Measurements from ENCODE around the gene SCP2D1.
"Not testable (repeated sequence)": the region's sequence is repeated elsewhere in the genome, so short reads cannot be mapped to it uniquely, and the experiment has no call there.

SCP2D1 gene

DNA sequence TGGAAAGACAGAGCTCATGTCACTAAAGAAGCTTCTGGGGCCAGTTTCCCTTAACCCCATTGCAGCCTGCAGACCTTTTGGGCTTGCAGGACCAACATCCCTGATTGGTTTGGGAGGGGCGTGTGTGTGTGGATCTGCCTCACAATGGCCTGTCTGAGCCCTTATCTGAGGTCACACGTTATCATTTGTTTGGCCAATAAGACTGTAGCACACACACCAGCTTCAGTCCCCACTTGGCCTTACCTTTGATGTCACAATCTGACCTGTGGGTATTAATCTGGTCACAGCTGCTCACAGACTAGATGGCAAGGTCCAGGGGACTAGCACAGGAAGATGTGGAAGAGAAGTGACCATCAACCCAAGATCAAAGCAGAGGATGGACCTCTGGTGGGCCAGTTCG, at the start of gene SCP2D1:
TSS of gene SCP2D1 (plus strand) at position 301 of the 400 bp plus-strand sequence. CDS start at position 334, 33 bp downstream.
- DNase-seq: no peak

DNA sequence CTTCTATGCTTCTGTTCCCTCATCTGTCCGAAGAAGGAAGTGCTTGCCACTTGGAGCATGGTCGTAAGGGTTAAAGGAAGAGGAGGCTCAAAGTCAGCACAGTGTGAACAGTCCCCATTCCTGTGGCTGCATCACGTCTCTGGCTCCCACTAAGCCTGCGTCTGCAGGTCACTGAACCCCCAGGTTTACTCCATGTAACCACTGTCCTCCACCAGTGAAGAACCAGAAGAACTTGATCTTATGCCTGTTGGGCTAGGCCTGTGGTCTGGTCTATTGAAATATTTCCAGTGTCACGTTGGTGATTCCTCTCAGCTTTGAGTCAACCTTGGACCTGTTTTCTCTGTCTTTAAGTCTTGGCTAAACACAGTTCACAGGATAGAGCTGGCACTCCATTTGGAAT, 45.9 kb upstream of the SCP2D1 start:
- no peak for DNase-seq

DNA sequence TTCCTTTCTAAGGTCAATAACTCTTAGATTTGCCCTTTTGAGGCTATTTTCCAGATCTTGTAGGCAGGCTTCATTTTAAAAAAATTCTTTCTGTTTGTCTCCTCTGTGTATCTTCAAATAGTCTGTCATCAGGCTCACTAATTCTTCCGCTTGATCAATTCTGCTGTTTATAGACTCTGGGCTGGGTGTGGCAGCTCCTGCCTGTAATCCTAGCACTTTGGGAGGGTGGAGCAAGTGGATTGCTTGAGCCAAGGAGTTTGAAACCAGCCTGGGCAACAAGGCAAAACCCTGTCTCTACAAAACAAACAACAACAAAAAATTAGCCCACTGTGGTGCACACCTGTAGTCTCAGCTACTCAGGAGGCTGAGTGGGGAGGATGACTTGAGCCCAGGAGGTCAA, 40.0 kb upstream of the SCP2D1 start:
- DNase-seq: no peak

DNA sequence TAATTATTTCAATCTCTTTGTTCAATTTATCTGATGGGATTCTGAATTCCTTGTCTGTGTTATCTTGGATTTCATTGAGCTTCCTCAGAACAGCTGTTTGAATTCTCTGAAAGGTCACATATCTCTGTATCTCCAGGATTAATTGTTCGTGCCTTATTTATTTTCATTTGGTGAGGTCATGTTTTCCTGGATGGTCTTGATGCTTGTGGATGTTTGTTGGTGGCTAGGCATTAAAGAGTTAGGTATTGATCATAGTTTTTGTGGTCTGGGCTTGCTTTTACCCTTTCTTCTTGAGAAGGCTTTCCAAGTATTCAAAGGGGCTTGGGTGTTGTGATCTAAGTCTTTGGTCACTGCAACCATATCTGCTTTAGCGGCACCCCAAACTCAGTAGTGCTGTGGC, 39.4 kb upstream of the SCP2D1 start:
- DNase-seq: no peak

DNA sequence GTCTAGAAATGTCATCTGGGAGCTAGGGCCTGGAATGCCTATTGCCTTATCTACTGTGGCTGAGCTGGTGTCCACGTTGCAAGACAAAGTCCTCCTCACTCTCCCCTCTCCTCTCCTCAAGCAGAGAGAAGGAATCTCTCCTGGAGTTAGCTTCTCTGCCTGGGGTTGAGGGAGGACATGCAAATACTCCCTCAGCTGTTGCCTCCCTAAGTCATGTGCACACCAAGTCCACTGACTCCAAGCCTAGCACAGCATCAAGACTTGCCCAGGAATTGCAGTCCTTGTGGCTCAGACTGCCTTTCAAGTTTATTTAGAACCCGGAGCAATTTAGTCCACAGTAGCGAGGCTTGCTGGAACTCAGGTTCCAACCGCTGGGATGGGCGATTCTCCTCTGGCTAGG, 38.0 kb upstream of the SCP2D1 start:
- DNase-seq: no peak

DNA sequence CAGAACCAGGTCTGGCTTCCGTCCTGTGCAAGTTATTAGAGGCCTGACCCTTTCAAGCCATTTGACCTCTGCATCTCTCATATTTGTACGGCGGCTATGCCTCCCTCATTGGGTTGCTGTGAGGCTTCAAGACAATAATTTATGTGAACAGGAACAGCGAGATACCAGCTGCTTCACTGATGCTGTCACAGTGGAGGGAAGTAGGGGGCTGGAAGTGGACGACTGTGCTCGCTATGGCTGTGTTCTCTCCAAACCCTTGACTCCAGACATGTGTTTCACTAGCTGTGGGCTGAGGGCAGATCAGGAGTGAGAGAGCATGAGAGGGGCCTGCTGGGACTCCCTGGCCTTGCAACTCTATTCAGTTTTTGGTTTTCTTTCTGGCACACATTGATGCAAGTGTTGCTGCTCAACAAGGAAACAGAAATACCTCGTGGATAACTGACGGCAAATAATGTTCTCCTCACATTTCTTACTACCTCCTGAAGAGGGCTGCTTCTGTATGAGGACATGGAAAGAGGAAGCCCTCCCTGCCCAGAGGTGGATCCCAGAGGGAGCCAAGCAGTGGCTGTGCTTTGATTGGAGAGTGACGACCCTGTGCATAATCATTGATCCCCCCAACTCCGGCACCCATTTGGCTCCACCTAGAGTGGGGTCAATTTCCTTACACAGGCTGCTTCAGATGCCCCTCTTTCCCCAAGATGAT, 34.7 kb upstream of the SCP2D1 start:
- DNase-seq: no peak

DNA sequence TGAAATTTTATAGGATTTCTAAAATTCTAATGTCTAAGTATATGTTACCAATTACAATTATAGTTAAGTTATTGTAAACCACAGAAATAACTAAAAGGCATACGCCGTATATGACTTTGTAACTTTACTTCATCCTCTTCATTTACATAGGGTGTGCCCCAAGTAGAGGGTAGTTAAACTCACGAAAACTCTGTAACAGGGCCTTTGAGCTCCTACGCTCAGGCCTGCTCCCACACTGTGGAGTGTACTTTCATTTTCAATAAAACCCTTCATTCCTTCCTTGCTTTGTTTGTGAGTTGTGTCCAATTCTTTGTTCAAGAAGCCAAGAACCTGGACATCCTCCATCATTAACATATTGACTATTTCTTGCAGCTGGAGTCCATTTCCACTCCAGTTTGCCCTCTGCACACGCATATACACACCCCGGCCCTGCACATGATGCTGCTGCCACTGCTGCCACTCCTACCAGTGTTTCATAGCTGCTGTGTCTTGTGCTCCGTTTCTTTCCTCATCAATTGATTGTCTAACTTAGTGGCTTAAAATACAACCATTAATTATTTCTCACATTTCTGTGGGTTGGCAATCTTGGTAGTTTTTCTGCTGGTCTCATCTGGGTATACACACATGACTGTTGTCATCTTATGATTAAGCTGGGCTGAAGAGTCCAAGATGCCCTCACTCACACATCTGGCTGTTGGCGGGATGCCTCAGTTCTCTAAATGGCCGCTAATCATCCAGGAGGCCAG, 33.0 kb upstream of the SCP2D1 start:
- DNase-seq: no peak

DNA sequence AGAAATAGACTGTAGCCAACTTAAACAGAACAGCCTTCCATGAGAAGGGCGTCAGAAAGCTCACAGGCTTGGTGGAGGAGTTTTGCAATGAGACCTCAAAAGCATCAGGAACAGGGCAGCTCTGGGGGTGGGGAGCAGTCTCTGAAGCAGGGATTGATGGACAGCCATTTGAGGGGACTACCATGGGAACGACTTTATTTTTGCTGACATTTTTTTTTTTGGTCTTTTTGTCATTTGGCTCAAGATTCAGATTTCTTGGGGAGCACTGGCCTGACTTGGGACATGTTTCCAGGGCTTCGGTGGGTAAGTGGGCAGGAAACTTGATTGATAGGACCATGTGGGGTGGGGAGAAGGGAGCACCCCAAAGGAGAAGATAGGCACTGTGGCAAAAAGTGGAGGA, 32.1 kb upstream of the SCP2D1 start:
- DNase-seq: no peak

DNA sequence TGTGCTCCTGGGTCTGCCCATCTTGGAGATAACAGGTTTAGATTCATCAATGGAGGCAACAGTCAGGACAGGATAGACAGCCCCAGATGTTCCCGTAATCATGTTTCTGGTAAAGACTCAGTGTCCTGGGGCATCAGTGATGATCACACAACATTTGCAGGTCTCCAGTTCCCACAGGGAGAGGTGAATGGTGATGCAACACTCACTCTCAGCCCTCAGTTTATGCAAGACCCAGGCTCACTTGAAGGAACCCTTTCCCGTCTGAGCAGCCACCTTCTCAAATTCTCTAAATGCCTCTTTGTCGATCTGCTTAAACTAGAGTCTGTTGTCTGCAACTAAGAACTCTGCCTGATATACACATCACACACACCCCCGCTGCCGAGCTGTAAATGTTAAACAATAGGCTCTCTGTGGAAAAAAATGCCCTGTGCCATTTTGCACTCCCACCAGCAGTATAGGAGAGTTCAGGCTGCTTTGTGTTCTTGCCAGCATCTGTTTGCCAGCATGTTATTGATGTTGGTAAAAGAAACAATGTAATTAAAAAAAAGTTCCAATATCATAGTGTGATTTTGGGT, 30.1 kb upstream of the SCP2D1 start:
- DNase-seq: no peak

DNA sequence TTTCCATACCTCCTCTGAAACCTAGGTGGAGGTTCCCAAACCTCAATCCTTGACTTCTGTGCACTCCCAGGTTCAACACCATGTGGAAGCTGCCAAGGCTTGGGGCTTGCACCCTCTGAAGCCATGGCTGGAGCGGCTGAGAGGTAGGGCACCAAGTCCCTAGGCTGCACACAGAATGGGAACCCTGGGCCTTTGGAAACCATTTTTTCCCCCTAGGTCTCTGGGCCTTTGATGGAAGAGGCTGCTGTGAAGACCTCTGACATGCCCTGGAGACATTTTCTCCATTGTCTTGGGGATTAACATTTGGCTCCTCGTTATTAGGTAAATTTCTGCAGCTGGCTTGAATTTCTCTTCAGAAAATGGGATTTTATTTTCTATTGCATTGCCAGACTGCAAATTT, 26.5 kb upstream of the SCP2D1 start:
- not testable (repeated sequence) for DNase-seq

DNA sequence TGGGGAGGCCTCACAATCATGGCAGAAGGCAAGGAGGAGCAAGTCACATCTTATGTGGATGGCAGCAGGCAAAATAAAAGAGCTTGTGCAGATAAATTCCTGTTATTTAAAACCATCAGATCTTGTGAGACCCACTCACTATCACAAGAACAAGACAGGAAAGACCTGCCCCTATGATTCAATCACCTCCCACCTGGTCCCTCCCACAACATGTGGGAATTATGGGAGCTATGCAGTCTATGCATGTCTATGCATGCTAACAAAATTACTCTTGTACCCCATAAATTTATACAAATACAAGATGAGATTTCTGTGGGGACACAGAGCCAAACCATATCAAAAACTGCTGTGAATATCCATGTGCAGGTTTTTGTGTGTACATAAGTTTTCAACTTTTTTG, 25.6 kb upstream of the SCP2D1 start:
- no peak for DNase-seq

DNA sequence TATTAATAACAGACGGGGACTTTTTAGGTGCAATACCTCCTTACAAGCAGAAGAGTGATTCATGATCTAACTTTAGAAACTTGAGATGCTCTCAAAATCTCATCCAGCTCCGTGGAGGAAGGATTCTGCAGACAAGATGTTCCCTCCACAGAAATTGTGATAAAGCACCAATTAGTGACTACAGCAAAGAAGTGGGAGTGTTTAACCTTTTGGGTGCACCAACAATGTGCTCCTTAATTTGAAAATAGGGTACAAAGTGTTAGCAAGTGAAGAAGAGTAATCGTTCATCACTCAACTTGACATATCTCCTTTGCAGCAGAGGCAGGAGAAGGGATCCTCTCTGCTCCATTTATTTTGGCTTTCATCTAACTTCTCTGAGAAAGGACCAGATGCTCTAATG, 22.8 kb upstream of the SCP2D1 start:
- DNase-seq: no peak

DNA sequence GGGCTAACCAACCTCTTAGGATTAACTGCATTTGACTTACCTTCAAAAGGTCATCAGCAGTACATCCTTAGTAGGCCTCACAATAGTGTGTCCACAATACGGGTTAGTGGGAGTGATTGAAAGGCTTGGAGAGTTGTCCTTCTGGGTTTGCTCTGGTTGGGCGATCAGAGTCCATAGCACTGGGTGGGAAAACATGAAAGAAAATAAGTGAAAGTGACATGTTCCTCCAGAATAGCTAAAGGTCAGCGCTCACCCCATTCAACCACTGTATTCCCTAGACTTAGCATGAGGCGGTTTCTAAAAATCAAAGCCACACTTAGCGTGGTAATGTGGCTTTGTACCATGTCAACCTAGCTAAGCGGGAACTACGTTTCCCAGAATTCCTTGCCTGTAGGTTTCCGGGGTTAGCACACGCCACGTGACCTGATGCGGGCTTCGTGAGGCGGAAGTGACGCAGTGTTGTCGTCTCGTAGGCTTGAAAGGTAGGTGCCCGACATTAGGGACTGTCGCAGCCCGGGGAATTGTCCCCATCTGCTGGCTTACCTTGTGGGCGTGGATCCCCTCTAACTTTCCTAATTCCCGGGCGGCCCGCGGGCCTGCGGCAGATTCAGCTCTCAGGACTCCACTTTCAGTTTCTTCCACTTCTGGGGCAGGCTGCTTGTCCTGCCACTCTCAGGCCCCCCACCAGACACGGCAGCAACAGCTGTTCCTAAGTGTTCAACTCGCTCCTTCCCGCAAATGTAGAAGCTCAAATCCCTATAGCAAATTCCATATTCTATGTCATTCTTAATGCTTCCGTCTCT, 19.8 kb upstream of the SCP2D1 start:
- peak; percentile 27 to 57 for DNase-seq

DNA sequence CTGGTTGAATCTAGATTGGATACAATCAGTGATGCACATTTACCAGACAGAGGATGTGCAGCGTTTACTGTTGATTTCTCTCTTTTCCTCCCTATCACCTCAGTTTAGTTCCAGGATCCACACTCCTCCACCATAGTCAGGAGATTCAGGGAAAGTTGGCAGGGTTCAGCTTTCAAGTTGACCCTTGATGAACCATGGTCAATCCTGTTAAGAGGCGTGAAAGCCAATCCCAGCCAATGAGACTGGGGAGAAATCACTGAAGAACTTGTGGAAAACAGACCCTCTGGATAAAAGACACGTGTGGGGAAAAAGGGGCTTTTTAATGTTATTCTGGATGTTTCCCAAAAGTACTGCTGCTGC, 19.2 kb upstream of the SCP2D1 start:
- no peak for DNase-seq

DNA sequence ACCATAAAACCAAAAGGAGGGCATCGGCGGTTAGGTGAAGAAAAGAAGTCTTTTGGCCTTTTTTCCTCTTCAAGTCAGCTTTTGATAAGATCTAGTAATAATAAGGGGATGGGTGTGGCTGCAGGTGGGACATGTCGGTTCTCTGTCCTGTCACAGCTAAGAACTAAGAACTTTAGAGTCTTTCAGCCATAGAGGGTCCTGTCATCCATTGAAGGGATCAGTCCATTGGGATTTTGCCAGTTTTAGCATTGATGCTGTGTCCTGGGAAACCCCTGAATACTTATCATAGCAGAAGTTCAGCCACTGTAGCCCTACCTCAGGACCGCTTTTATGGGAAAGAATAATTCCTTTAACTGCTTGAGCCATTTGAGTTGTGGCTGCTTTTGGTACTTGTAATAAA, 18.2 kb upstream of the SCP2D1 start:
- no peak for DNase-seq

DNA sequence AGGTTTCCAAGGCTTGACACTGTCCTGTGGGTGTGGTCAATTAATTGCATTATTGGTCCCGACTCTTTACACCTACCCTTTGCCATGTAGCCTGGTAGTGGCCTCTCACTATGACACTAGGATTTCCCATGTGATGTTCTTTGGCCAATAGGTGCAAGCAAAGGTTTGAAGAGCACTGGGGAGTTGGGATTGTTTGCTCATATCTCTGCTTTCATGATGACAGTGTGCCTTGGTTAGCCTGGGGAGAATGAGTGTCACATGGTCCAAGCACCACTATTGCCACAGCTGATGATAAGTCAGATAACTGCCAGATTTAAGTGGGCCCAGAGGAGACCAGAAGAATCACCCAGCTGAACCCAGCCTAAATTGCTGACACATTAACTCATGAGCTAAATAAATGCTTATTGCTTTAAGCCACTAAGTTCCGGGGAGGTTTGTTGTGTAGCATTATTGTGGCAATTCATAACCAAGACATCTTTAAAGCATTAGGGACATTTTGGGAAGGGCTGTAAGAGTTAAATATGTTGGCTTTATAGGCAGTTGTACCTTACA, 17.2 kb upstream of the SCP2D1 start:
- DNase-seq: no peak

DNA sequence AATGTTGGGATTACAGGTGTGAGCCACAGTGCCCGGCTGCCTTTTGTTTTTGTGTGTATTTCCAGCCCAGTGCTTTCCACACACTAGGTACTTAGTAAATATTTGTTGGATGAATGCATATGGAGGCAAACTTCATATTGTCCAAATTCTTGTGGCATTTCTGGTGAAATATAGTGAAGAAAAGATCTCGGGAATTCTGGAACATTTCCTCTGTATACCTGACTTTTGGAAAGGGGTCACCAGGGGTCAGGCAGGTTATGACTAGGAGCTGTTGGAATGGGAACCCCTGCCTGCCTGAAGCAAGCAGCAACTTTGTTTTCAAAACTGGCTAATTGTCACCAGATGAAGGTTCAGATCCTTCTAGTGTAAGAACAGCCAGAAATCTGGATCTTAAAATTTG, 12.1 kb upstream of the SCP2D1 start:
- DNase-seq: no peak

DNA sequence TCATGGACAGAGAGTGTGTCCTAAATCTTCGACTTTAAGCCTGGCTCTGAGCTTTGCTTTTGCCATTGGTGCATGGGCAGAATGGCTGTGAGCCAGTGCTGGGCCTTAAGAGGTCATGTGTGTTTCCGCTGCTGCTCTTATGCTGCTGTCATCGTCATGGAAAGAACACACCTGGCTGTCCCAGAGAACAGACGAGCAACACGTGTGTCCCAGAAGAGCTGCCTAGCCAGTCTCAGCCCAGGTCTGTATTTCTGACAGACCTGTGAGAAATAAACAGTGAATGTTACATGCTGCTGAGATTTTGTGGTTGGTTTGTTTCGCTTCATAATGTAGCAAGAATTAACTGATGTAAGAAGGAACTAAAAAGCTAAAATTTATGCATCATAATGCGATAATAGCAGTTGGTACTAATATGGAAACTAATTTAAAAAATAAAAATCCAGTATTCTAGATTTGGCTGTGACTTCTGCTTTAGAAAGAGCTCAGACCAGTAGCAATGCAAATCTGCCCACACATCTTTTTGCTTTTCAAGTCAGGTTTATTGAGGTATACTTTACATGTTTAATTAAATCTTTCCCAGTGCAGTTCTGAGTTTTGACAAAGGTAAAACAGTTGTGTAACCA, 11.5 kb upstream of the SCP2D1 start:
- DNase-seq: no peak

DNA sequence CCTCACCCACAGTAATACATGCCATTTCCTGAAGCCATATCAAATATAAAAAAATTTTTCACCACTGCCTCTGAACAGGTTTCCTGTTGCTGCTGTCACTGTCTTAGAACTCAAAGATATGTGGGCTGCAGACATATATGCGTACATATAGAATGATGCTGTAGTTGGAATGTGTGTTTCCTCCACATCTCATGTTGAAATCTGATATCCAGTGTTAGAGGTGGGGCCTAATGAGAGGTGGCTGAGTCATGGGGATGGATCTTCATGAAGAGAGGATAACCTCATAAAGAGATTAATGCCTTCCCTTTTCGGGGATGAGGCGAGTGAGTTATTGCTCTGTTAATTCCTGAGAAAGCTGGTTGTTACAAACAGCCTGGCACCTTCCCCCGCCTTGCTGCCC, 7.7 kb upstream of the SCP2D1 start:
- DNase-seq: no peak

DNA sequence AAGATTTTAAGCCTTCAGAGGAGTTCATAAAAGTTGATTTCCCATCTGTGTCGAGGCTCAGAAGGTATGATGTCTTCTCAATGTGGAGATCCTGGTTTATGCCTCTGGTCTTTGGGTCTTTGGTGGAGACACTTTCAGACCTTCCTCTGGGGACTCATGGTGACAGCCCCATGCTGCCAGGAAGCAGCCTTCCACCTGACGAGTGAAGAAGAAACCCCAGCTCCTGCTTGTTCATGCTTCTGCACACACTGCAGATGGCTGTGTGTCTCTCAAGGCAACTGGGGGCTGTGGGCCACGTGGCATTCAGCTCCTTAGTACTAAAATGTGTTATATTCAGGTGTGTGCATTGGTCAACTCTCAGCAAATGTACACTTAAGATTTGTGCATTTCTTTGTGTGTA, 4.9 kb upstream of the SCP2D1 start:
- DNase-seq: no peak

DNA sequence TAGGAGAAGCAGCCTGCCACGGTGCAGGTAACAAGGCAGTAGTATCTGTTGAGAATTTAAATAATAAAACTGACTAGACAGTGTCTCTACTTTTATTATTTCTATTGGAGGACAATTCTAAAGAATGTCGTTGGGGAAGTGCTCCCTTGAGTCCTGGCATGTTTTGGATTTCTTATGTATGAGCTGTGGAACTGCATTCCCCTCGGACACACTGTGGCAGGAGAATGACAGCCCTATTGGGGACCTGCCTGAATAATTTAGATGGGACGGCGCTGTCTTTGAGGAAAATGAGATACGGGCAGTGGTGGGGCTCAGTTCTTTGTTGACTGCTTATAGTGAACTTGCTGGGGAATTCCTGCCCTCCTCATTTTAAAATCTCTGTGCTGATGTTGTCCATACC, 2.4 kb upstream of the SCP2D1 start:
- DNase-seq: no peak

DNA sequence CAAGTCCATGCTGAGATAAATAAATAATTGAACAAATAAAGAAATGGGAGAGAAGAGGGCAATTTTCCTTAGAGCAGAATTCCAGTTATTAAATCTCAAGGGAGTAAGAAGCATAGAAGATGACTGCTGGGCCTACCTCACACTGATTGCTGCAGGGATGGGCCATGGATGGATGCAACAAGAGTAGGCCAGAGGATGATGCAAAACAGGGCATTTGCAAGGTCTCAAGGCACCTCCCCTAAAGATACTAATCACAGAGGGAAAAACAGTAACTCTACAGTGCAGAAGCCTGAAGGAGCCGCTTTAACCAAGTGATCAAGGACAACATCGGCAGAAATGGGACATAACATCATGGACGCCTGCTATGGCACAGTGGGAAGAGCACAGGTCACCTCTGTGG, 1.7 kb upstream of the SCP2D1 start:
- no peak for DNase-seq

Data from NCI-H187 (cell line).